GM23248 (cell line): ENCODE measurements around the gene ETV5. TPM values are rescaled to one million over a fixed set of nuclear protein-coding genes. Genes with fewer than 3 reads are reported as not detected.

Source experiments
- DNase-seq: peaks from one replicate; pipeline ENCODE4 v3.0.0-alpha.2; 2015
- H2AFZ ChIP-seq: fragments of 200-600 bp; sonication (generic); 2 replicates; pipeline ENCODE4 v1.6.1; 2016; ENCODE audit warnings: antibody characterized with exemption
- H3F3A ChIP-seq: fragments of 200-600 bp; sonication (generic); 2 replicates; pipeline ENCODE4 v1.6.1; 2016; ENCODE audit warnings: mild to moderate bottlenecking, antibody characterized with exemption, mixed run types; ENCODE audit not compliant: insufficient read depth
- H3K27ac ChIP-seq: fragments of 200-600 bp; sonication (generic); 2 replicates; pipeline ENCODE4 v1.5.1; 2016; ENCODE audit warnings: mild to moderate bottlenecking
- H3K27me3 ChIP-seq: fragments of 200-600 bp; sonication (generic); replicated peaks from 2 replicates; pipeline ENCODE4 v1.6.1; 2016; ENCODE audit warnings: mild to moderate bottlenecking; ENCODE audit not compliant: insufficient read depth
- H3K36me3 ChIP-seq: fragments of 200-600 bp; sonication (generic); 2 replicates; pipeline ENCODE4 v1.6.1; 2016; ENCODE audit warnings: low read depth, mild to moderate bottlenecking
- H3K4me1 ChIP-seq: fragments of 200-600 bp; sonication (generic); 2 replicates; pipeline ENCODE4 v1.6.1; 2016; ENCODE audit warnings: mild to moderate bottlenecking; ENCODE audit not compliant: insufficient read depth
- H3K4me2 ChIP-seq: fragments of 200-600 bp; sonication (generic); one replicate; pipeline ENCODE4 v1.6.1; 2016; ENCODE audit warnings: mild to moderate bottlenecking; ENCODE audit not compliant: unreplicated experiment
- H3K4me3 ChIP-seq: fragments of 200-600 bp; sonication (generic); 2 replicates; pipeline ENCODE4 v1.5.1; 2016; ENCODE audit warnings: mild to moderate bottlenecking
- H3K79me2 ChIP-seq: fragments of 200-600 bp; sonication (generic); 2 replicates; pipeline ENCODE4 v1.6.1; 2016; ENCODE audit warnings: mild to moderate bottlenecking; ENCODE audit not compliant: insufficient read depth
- H3K9ac ChIP-seq: fragments of 200-600 bp; sonication (generic); 2 replicates; pipeline ENCODE4 v1.6.1; 2016; ENCODE audit warnings: mild to moderate bottlenecking
- H3K9me2 ChIP-seq: fragments of 200-600 bp; sonication (generic); 2 replicates; pipeline ENCODE4 v1.6.1; 2016; ENCODE audit warnings: mixed run types, mild to moderate bottlenecking, moderate library complexity; ENCODE audit not compliant: insufficient read depth
- H3K9me3 ChIP-seq: fragments of 200-600 bp; sonication (generic); one replicate; pipeline ENCODE4 v1.6.1; 2017; ENCODE audit warnings: low read depth
- H4K20me1 ChIP-seq: fragments of 200-600 bp; sonication (generic); 2 replicates; pipeline ENCODE4 v1.6.0; 2016; ENCODE audit not compliant: insufficient read depth
- EZH2 ChIP-seq: fragments of 200-600 bp; sonication (generic); IDR thresholded peaks from 2 replicates; pipeline ENCODE4 v1.6.1; 2018; ENCODE audit warnings: antibody characterized with exemption, mild to moderate bottlenecking; ENCODE audit not compliant: insufficient read depth, poor library complexity, severe bottlenecking
- EZH2phosphoT487 ChIP-seq: fragments of 200-600 bp; sonication (generic); IDR thresholded peaks from 2 replicates; pipeline ENCODE4 v1.6.1; 2018; ENCODE audit warnings: antibody characterized with exemption, moderate library complexity, mild to moderate bottlenecking, low read depth; ENCODE audit not compliant: insufficient read depth
- WGBS, 2 experiments: methylation state at CpG; one replicate each; pipeline ENCODE4 v1.1.6; 2015 to 2017; ENCODE audit warnings: low lambda C conversion rate in 2 of 2, low coverage in 1 of 2; ENCODE audit errors: missing lambda C conversion rate in 2 of 2; 5-methylcytosine and 5-hydroxymethylcytosine counted together
- in situ Hi-C: fragments of 300-500 bp; cut with MboI; formaldehyde crosslinking; loops from 2 replicates; pipeline ENCODE4 v1.15.0; 2020
- polyA plus RNA-seq: library from polyadenylated mRNA; unstranded; fragments of >200 nt; fragmentation: Nextera tagmentation; extraction: Ambion mirVana; gene quantifications from 2 replicates; pipeline ENCODE4 v1.2.1, GENCODE V29; 2016
- total RNA-seq: library from RNA; depleted of rRNA; stranded (reverse); fragments of >200 nt; shearing (Covaris generic); gene quantifications from 2 replicates; pipeline ENCODE4 v1.2.3, GENCODE V29; 2014

The ETV5 gene
- total and polyA plus RNA-seq, 2 experiments from 2014 or later = 44.0 to 47.5 TPM

GRCh38 chr3:186115239-186115996, 6.5 kb upstream of the ETV5 start:
- TF ChIP-seq EZH2phosphoT487 (no peak), EZH2 (no peak)
- in situ Hi-C loops = no loop called here
- no peak for DNase-seq
- 76 to 79% methylated on average over 15 of the region's 15 CpGs for whole genome bisulfite sequencing, 2 experiments
- 0 out of 2 replicates have a peak, but pooled peaks cover 3% of the 10 kb centered on the region for H3F3A ChIP-seq
- no peaks in the 10 kb centered on the region for H4K20me1 ChIP-seq
- H3K36me3 ChIP-seq = no peaks in the 10 kb centered on the region
- H3K27me3 ChIP-seq = peaks cover 53% of the 10 kb centered on the region
- no peaks in the 10 kb centered on the region for H3K9me3 ChIP-seq
- H3K4me2 ChIP-seq = no peak overlapping the region
- H3K79me2 ChIP-seq = no peaks in the 10 kb centered on the region
- H3K4me3 ChIP-seq = no peak overlapping the region
- H3K9me2 ChIP-seq = no peaks in the 10 kb centered on the region
- H2AFZ ChIP-seq = no peak overlapping the region
- H3K9ac ChIP-seq = no peak overlapping the region
- peaks cover 3% of the 10 kb centered on the region for H3K4me1 ChIP-seq
- no peak overlapping the region for H3K27ac ChIP-seq

DNA sequence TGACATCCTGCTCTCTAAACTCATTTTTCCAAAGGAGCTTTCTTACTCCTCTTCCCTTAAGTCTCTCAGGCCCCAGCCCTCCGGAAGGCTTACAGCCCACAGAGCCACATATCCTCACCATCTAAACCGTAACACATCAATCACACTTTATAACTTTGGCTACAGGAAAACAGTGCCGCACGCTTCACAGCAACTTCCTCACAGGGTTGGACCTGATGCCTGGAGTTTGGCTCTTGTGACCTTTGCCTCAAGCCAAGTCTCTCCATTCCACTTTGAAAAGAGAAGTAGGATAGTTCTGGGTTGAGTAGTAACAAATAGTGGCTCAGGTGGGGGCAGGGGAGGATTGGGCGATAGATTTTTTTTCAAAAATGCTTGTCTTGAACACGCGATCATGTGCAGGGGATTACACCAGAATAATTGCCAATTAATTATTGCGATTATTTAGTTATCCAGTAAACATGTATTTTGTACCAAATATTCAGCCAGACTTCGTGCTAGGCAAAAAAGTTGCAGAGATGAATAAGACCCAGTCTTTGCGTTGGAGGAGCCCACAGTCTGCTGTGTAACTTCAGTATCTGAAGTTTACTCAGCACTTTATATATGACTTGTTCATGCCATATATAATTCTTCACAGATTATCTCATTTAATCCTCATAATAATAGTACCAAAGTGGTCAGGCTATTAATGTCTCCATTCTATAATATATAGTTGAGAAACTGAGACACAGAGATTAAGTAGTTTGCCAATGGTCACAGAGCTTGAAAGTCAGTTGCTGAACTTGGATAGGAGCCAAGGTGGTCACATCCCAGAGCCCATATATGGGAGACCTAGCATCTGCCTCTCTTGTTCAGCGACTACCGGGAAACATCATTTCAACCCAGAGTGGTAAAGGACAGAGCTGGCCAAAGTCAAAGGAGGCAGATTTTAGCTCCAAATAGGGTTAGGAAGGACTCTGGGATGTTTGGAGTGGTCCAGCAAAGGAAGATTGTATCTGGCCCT, 2.4 kb upstream of the ETV5 start:
- H3K36me3 ChIP-seq = no peaks in the 10 kb centered on the region
- no peak overlapping the region for H3K4me3 ChIP-seq
- H3K4me1 ChIP-seq = peaks cover 21% of the 10 kb centered on the region
- in situ Hi-C loops = no loop called here
- no peak overlapping the region for H3K4me2 ChIP-seq
- no peak overlapping the region for H3K27ac ChIP-seq
- no peaks in the 10 kb centered on the region for H4K20me1 ChIP-seq
- H3K9ac ChIP-seq = no peak overlapping the region
- H3F3A ChIP-seq = peaks cover 27% of the 10 kb centered on the region; the same call in 1 of the 2 replicates
- 93 to 95% methylated on average over 12 of the region's 12 CpGs for WGBS, 2 experiments
- 0 out of 2 replicates have a peak overlapping the region, but pooled peaks have one; percentile 98 for H2AFZ ChIP-seq
- H3K9me3 ChIP-seq = no peaks in the 10 kb centered on the region
- no peak for DNase-seq
- peaks cover 22% of the 10 kb centered on the region for H3K79me2 ChIP-seq
- no peaks in the 10 kb centered on the region for H3K9me2 ChIP-seq
- peaks cover 23% of the 10 kb centered on the region; the same call in 1 of the 2 replicates for H3K27me3 ChIP-seq
- no peak for TF ChIP-seq EZH2
- TF ChIP-seq EZH2phosphoT487 = no peak

DNA sequence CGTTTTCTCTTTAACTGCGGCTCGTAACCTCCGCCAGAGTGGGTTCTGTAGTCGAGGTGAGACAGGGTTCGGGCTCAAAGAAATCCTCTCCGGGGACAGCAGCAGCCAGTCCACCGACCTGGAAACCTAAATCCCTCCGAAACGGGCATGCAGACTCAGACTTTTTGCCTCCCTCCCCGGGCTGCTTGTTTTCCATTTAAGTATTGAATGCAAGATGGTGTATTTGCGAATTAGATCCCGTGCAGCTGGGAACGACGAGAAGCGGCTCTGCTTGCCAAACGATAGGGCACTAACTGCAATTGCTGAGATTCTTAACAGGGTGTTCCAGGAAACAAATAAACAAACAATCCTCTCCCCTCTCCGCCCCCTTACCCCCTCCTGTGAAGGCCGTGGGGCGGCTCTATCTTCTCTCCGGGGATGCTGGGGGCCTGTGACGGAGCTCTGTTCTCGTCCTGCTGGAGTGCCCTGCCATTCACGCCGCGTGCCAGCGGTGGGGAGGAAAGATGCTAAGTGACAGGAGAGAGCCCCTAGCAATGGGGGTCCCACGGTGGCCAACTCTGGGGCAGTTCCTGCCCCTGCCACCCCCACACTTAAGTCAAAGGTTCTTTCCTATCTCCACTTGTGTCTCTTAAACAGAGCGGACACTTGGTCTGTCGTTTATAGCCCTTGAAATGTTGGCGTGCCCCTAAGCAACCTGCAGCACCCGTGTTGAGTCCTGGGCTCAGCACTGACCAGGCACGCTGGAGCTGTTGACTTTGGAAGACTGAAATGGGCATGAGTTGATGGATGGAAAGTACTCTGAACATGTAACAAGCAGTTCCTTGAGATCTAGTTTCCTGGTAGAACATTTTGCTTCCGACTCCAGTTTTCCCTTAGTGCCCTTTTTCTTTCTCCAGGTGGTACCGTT, 1.3 kb upstream of the ETV5 start:
- H3K27ac ChIP-seq = peak overlapping the region; percentile 87
- no peaks in the 10 kb centered on the region for H3K9me3 ChIP-seq
- TF ChIP-seq EZH2 = no peak
- TF ChIP-seq EZH2phosphoT487 = no peak
- H3K9ac ChIP-seq = peak overlapping the region; percentile 83
- 10 to 11% methylated on average over 34 to 35 of the region's 35 CpGs for WGBS, 2 experiments
- no peaks in the 10 kb centered on the region for H4K20me1 ChIP-seq
- peaks cover 33% of the 10 kb centered on the region for H3K79me2 ChIP-seq
- H3F3A ChIP-seq = peaks cover 28% of the 10 kb centered on the region; the same call in 1 of the 2 replicates
- peaks cover 18% of the 10 kb centered on the region; the same call in 1 of the 2 replicates for H3K27me3 ChIP-seq
- H3K36me3 ChIP-seq = no peaks in the 10 kb centered on the region
- H2AFZ ChIP-seq = peak overlapping the region; percentile 98
- H3K4me1 ChIP-seq = peaks cover 25% of the 10 kb centered on the region
- in situ Hi-C loops = no loop called here
- H3K4me3 ChIP-seq = peak overlapping the region; percentile 85
- peak; percentile 58 for DNase-seq
- H3K4me2 ChIP-seq = peak overlapping the region; percentile 99
- H3K9me2 ChIP-seq = no peaks in the 10 kb centered on the region
